H54 (cell line): ENCODE measurements around the gene YEATS4.
A peak's percentile ranks its signal among the peaks of the same experiment; 100 is the strongest.

ENCODE experiments used
- DNase-seq: peaks from one replicate; pipeline ENCODE4 v3.0.0; 2011; ENCODE audit warnings: low spot score, mixed read lengths; ENCODE audit not compliant: insufficient read length
- FAIRE-seq: peaks from 3 replicates; lab custom pipeline; 2011; peaks lifted over from hg19 to GRCh38; lab: Jason Lieb, UNC
- POLR2A ChIP-seq: IDR thresholded peaks from 2 replicates; pipeline ENCODE4 v1.6.1; 2011; ENCODE audit warnings: low read depth, mild to moderate bottlenecking, low read length

YEATS4 gene

GRCh38 chr12:69334158-69334557 is 25.4 kb upstream of the YEATS4 start:
- DNase-seq (no peak), FAIRE-seq (no peak)
- TF ChIP-seq POLR2A, result no peak

GRCh38 chr12:69337311-69338090 is 22.0 kb upstream of the YEATS4 start:
- FAIRE-seq (no peak), DNase-seq (no peak)
- TF ChIP-seq POLR2A, result no peak

- no peak for TF ChIP-seq POLR2A
- FAIRE-seq (no peak), DNase-seq (no peak)
Measured at GRCh38 chr12:69338120-69338859, 21.3 kb upstream of the YEATS4 start.

- FAIRE-seq, result no peak
- no peak for TF ChIP-seq POLR2A
Measured at GRCh38 chr12:69338936-69339335, 20.6 kb upstream of the YEATS4 start.

GRCh38 chr12:69339999-69340398 is 19.5 kb upstream of the YEATS4 start:
- FAIRE-seq (no peak), DNase-seq (no peak)
- TF ChIP-seq POLR2A, result no peak

More at GRCh38 chr12:69338936-69339335, 20.6 kb upstream of the YEATS4 start:
- no peak for DNase-seq

GRCh38 chr12:69341328-69341727 is 18.2 kb upstream of the YEATS4 start:
- DNase-seq (peak; percentile 23), FAIRE-seq (peak; percentile 68)
- TF ChIP-seq POLR2A, result no peak

- DNase-seq (no peak), FAIRE-seq (no peak)
- TF ChIP-seq POLR2A, result no peak
Measured at GRCh38 chr12:69342421-69342820, 17.1 kb upstream of the YEATS4 start.

GRCh38 chr12:69343357-69343756 is 16.2 kb upstream of the YEATS4 start:
- no peak for FAIRE-seq
- DNase-seq, result no peak
- no peak for TF ChIP-seq POLR2A

- no peak for FAIRE-seq
Measured at GRCh38 chr12:69343885-69344612, 15.5 kb upstream of the YEATS4 start.

GRCh38 chr12:69345077-69345476 is 14.5 kb upstream of the YEATS4 start:
- no peak for FAIRE-seq
- no peak for DNase-seq
- no peak for TF ChIP-seq POLR2A

More at GRCh38 chr12:69343885-69344612, 15.5 kb upstream of the YEATS4 start:
- DNase-seq, result no peak
- TF ChIP-seq POLR2A, result no peak

GRCh38 chr12:69345742-69346141 is 13.8 kb upstream of the YEATS4 start:
- no peak for DNase-seq
- FAIRE-seq, result no peak
- no peak for TF ChIP-seq POLR2A

- TF ChIP-seq POLR2A, result no peak
- FAIRE-seq (no peak), DNase-seq (no peak)
Measured at GRCh38 chr12:69348162-69348938, 11.2 kb upstream of the YEATS4 start, which contains the start of gene LYZ. TSS of gene LYZ (plus strand) at chr12:69348381. CDS start at chr12:69348409, 28 bp downstream.

- no peak for TF ChIP-seq POLR2A
Measured at GRCh38 chr12:69350002-69350626, 9.4 kb upstream of the YEATS4 start.

More at GRCh38 chr12:69350002-69350626, 9.4 kb upstream of the YEATS4 start:
- no peak for DNase-seq
- no peak for FAIRE-seq
